Mesendoderm (in vitro differentiated cells): ENCODE data around the gene PDGFB.

ENCODE experiments used
- DNase-seq: peaks from one replicate; pipeline ENCODE4 v3.0.0; 2013
- H2AK5ac ChIP-seq: 2 replicates; pipeline ENCODE4 v1.6.1; 2013; ENCODE audit warnings: low read length, inconsistent platforms
- H2BK120ac ChIP-seq: 2 replicates; pipeline ENCODE4 v1.6.1; 2013; ENCODE audit warnings: low read depth, mild to moderate bottlenecking, low read length, moderate library complexity, mixed read lengths
- H2BK15ac ChIP-seq: replicated peaks from 2 replicates; pipeline ENCODE4 v1.6.1; 2013; ENCODE audit warnings: low read depth, mild to moderate bottlenecking, moderate library complexity
- H2BK5ac ChIP-seq: 2 replicates; pipeline ENCODE4 v1.6.1; 2013; ENCODE audit warnings: low read length, inconsistent platforms
- H3K18ac ChIP-seq: 2 replicates; pipeline ENCODE4 v1.6.1; 2013; ENCODE audit warnings: mild to moderate bottlenecking, low read length, mixed read lengths
- H3K23ac ChIP-seq: one replicate; pipeline ENCODE4 v1.6.1; 2013; ENCODE audit warnings: low read length
- H3K27ac ChIP-seq: 2 replicates; pipeline ENCODE4 v1.5.1; 2013; ENCODE audit warnings: low read depth, mild to moderate bottlenecking, inconsistent platforms, low read length, moderate library complexity
- H3K27me3 ChIP-seq: 2 replicates; pipeline ENCODE4 v1.6.1; 2013; ENCODE audit warnings: low read length, control low read depth, mild to moderate bottlenecking, inconsistent platforms; ENCODE audit not compliant: insufficient read depth, poor library complexity
- H3K36me3 ChIP-seq: 2 replicates; pipeline ENCODE4 v1.6.1; 2013; ENCODE audit warnings: low read length, inconsistent platforms; ENCODE audit not compliant: control insufficient read depth, insufficient read depth
- H3K4ac ChIP-seq: one replicate; pipeline ENCODE4 v1.6.1; 2013; ENCODE audit warnings: low read depth, mild to moderate bottlenecking, low read length, moderate library complexity
- H3K4me1 ChIP-seq: 2 replicates; pipeline ENCODE4 v1.6.1; 2013; ENCODE audit warnings: low read depth, low read length, inconsistent platforms; ENCODE audit not compliant: control insufficient read depth
- H3K4me2 ChIP-seq: 2 replicates; pipeline ENCODE4 v1.6.1; 2013; ENCODE audit warnings: low read length
- H3K4me3 ChIP-seq: 2 replicates; pipeline ENCODE4 v1.5.1; 2013; ENCODE audit warnings: mild to moderate bottlenecking, low read length
- H3K56ac ChIP-seq: one replicate; pipeline ENCODE4 v1.6.1; 2013; ENCODE audit warnings: low read length
- H3K79me1 ChIP-seq: 2 replicates; pipeline ENCODE4 v1.6.1; 2013; ENCODE audit warnings: low read length, inconsistent platforms
- H3K79me2 ChIP-seq: 2 replicates; pipeline ENCODE4 v1.6.1; 2013; ENCODE audit warnings: mild to moderate bottlenecking, low read length; ENCODE audit not compliant: control insufficient read depth, insufficient read depth
- H3K9ac ChIP-seq: 2 replicates; pipeline ENCODE4 v1.6.1; 2013; ENCODE audit warnings: low read length, inconsistent platforms
- H4K5ac ChIP-seq: one replicate; pipeline ENCODE4 v1.6.1; 2013; ENCODE audit warnings: low read length
- H4K8ac ChIP-seq: one replicate; pipeline ENCODE4 v1.6.1; 2013; ENCODE audit warnings: low read depth, mild to moderate bottlenecking, control low read depth, low read length, moderate library complexity
- WGBS: extraction: QIAGEN DNeasy Blood & Tissue Kit; methylation state at CpG from one replicate; pipeline ENCODE4 v1.1.7; 2013; ENCODE audit warnings: low lambda C conversion rate, missing lambda C conversion rate; ENCODE audit not compliant: insufficient coverage; ENCODE audit errors: extremely low coverage; 5-methylcytosine and 5-hydroxymethylcytosine counted together

The PDGFB gene

DNA sequence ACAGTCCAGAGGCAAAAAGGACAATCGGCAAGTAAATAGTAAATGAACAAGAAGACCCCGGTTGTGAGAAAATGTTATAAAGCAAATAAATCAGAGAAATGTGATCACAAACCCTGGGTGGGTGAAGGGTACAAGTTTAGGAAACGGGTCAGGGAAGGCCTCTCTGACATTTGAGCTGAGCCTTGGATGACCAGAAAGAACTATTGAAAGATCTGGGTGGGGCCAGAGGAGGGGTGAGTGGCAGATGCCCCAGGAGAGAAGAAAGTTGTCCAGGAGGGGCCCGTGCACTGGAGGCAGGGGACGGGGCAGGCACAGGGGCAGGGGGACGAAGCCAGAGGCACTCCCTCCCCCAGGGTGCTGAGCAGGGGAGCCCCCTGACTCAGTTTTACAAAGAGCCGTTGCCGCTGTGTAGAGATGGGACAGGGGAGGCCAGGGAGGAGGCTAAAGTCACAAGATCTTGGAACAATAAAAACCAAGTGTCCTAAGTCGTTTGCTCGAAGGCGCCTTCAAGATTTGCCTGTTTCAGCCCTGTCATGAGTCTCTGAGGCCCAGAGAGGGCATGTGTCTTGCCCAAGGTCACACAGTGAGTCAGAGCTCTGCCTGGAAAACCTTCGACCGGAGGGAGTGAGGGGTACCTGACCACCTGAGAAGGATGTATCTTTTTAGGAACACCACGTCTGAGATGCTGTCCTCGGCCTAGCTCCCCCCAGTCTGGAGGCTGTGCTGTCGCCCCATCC is 10.8 kb upstream of the PDGFB start:
- Histone ChIP-seq H3K4me1 (no peaks in the 10 kb centered on the region), H3K4ac (no peak overlapping the region), H3K36me3 (no peaks in the 10 kb centered on the region), H3K9ac (no peak overlapping the region), H3K79me1 (no peaks in the 10 kb centered on the region), H2BK120ac (no peak overlapping the region), H3K23ac (no peak overlapping the region), H4K5ac (no peak overlapping the region), H3K27ac (no peak overlapping the region), H4K8ac (no peak overlapping the region), H3K56ac (peak overlapping the region; percentile 35), H3K18ac (no peak overlapping the region), H3K4me3 (no peak overlapping the region), H2AK5ac (no peak overlapping the region), H3K79me2 (no peaks in the 10 kb centered on the region), H3K27me3 (no peaks in the 10 kb centered on the region), H3K4me2 (no peak overlapping the region), H2BK5ac (no peak overlapping the region), H2BK15ac (no peak overlapping the region)
- no peak for DNase-seq
- no CpG with 5 or more reads among the region's 16 CpGs for WGBS

DNA sequence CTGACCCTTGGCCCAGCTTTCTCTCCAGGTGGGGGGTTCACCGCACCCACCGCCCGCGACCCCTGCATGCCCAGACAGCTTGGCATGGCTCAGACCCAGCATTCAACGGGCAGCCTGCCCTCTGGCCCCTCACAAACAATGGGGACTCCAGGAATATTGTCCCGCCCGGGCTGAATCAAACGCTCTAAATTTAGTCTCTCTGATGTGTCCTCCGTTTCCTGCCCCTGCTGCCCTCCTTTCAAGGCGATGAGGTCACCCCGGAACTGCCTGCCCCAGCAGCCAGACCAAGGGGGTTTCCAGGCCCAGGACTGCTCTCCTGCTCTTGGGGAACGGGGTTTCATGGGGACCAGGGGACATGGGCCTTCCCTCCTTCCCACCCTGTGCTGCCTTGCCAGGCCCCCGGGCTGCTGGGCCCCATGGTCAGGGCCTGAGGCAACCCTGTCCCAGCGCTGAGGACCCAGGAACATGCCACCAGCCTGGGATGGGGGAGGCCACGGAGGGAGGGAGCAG is 10.1 kb upstream of the PDGFB start:
- H4K5ac ChIP-seq: no peak overlapping the region
- no peaks in the 10 kb centered on the region for H3K79me2 ChIP-seq
- H3K36me3 ChIP-seq: no peaks in the 10 kb centered on the region
- no peak overlapping the region for H4K8ac ChIP-seq
- no peak overlapping the region for H3K27ac ChIP-seq
- H3K79me1 ChIP-seq: no peaks in the 10 kb centered on the region
- H2BK120ac ChIP-seq: no peak overlapping the region
- DNase-seq: no peak
- no peak overlapping the region for H3K4me2 ChIP-seq
- H2BK15ac ChIP-seq: no peak overlapping the region
- H3K9ac ChIP-seq: no peak overlapping the region
- WGBS: no CpG with 5 or more reads among the region's 15 CpGs
- peak overlapping the region; percentile 9 for H3K18ac ChIP-seq
- no peaks in the 10 kb centered on the region for H3K4me1 ChIP-seq
- H3K56ac ChIP-seq: peak overlapping the region; percentile 35
- no peak overlapping the region for H3K4ac ChIP-seq
- no peak overlapping the region for H3K4me3 ChIP-seq
- no peak overlapping the region for H2AK5ac ChIP-seq
- no peak overlapping the region for H3K23ac ChIP-seq
- no peaks in the 10 kb centered on the region for H3K27me3 ChIP-seq
- no peak overlapping the region for H2BK5ac ChIP-seq

DNA sequence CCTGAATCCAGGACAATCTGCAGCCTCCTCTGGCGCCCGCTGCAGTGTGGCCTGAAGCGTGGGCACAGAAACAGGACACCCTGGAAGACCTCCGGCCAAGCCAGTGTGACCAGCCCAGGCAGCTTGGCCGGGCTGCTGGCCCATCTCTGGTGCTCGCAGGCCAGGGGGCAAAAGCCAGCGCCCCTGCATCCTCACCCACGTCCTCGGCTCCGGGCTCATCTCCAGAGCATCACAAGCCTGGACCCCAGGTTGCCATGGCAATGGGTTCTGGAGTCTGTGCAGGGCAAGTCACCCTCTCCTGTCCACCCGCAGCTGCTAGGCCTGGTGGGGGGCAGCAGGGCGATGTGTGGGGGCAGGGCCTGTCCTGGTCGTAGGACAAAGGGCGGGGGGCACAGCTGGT is 9.3 kb upstream of the PDGFB start:
- Histone ChIP-seq H3K4me2 (no peak overlapping the region), H2BK15ac (no peak overlapping the region), H3K27me3 (no peaks in the 10 kb centered on the region), H3K9ac (no peak overlapping the region), H3K36me3 (no peaks in the 10 kb centered on the region), H3K4me3 (no peak overlapping the region), H2BK120ac (no peak overlapping the region), H3K56ac (peak overlapping the region; percentile 84), H2AK5ac (no peak overlapping the region), H4K5ac (no peak overlapping the region), H3K23ac (no peak overlapping the region), H3K18ac (peak overlapping the region; percentile 2), H3K79me2 (no peaks in the 10 kb centered on the region), H3K4me1 (no peaks in the 10 kb centered on the region), H3K79me1 (no peaks in the 10 kb centered on the region), H2BK5ac (no peak overlapping the region), H3K4ac (no peak overlapping the region), H4K8ac (no peak overlapping the region), H3K27ac (no peak overlapping the region)
- no peak for DNase-seq
- no CpG with 5 or more reads among the region's 14 CpGs for WGBS

DNA sequence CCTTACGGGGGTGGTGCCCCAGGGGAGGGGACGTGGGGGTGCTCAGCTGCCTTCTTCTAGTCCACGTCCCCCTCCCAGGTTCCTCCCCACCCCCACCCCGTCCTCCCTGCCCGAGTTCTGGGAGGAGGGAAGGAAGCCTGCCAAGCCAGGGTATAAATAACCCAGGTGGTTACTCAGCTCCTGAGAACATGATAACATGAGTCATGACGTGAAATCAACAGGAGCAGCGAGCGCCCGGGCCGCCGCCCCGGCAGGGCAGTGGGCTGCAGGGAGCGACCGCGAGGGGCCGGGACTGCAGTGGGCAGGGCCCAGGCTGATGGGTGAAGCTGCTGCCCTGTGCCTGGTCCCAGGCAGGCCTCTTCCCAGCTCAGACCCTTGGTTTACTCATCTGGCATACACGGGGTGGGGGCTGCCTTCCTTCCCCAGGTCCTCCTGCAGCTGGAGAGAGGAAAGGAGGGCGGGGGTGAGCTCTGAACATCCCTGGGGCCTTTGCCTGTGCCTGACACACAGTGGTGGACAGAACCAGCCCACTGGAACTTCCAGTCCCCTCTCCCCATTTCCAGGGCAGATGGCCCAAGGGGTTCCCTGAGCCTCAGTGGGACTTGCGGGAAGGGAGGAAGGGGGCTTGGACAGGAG is 8.8 kb upstream of the PDGFB start:
- Histone ChIP-seq H3K4ac (peak overlapping the region; percentile 49), H3K18ac (peak overlapping the region; percentile 20), H3K23ac (peak overlapping the region; percentile 95), H3K56ac (peak overlapping the region; percentile 84), H4K5ac (no peak overlapping the region), H3K36me3 (no peaks in the 10 kb centered on the region), H3K9ac (peak overlapping the region; percentile 38), H3K27me3 (no peaks in the 10 kb centered on the region), H3K4me1 (no peaks in the 10 kb centered on the region), H4K8ac (no peak overlapping the region), H3K79me1 (no peaks in the 10 kb centered on the region), H2BK5ac (no peak overlapping the region), H2BK15ac (no peak overlapping the region), H2BK120ac (no peak overlapping the region), H2AK5ac (no peak overlapping the region), H3K4me2 (peak overlapping the region; percentile 12), H3K27ac (no peak overlapping the region), H3K79me2 (no peaks in the 10 kb centered on the region), H3K4me3 (no peak overlapping the region)
- peak; percentile 86 for DNase-seq
- no CpG with 5 or more reads among the region's 19 CpGs for WGBS

DNA sequence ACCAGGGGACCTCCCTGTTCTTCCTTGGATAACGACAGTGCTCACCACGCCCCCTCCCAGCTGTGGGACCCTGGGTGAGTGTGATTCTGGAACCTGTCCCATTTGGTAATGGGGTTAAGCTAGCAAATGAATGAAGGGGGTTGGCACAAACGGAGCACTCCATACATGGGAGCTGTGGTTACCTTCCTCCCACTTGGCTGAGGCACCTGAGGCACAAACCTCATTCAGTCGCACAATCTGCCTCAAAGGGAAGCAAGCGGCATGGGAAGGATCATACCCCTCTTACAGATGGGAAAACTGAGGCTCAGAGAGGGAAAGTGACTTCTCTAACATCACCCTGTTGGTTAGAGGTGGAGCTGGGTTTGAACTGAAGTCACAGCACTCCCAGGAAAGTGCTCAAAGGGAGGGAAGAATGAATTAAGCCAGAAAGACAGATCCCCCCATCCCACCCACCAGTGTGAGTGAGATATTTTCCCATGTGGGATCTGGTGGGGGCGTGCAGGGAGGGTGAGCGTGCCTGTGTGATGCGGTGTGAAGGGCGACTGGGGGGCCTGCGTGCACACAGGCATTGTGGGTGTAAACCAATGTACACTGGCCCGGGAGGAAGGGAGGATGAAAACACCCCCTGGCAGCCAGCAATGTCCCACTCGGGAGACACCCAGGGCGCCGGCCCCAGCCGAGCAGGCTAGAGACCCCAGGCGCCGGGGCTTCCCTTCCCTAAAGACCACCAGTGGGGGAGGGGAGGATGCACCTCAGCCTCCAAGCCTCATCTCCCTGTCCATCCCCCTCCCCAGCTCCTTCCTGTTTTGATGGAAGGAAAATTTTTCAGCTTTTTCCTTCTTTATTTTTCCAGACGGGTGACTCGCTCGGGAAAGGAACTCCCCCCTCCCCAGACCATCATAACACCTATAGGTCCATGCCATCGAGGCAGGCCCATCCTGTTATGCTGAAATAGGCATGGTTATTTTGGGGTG is 8.0 kb upstream of the PDGFB start:
- H2AK5ac ChIP-seq: peak overlapping the region; percentile 46
- no peak overlapping the region for H3K27ac ChIP-seq
- no peaks in the 10 kb centered on the region for H3K79me2 ChIP-seq
- DNase-seq: peak; percentile 71
- H4K5ac ChIP-seq: no peak overlapping the region
- H2BK15ac ChIP-seq: no peak overlapping the region
- H2BK120ac ChIP-seq: no peak overlapping the region
- no peaks in the 10 kb centered on the region for H3K79me1 ChIP-seq
- peak overlapping the region; percentile 17 for H3K9ac ChIP-seq
- H3K4ac ChIP-seq: peak overlapping the region; percentile 49
- H3K36me3 ChIP-seq: no peaks in the 10 kb centered on the region
- peak overlapping the region; percentile 28 for H2BK5ac ChIP-seq
- peak overlapping the region; percentile 84 for H3K56ac ChIP-seq
- peak overlapping the region; percentile 20 for H3K18ac ChIP-seq
- H3K4me3 ChIP-seq: no peak overlapping the region
- no peak overlapping the region for H3K4me2 ChIP-seq
- no peaks in the 10 kb centered on the region for H3K27me3 ChIP-seq
- H3K4me1 ChIP-seq: no peaks in the 10 kb centered on the region
- no CpG with 5 or more reads among the region's 21 CpGs for WGBS
- no peak overlapping the region for H4K8ac ChIP-seq
- no peak overlapping the region for H3K23ac ChIP-seq
